ENCODE data around the gene RCBTB2.
"Not testable (repeated sequence)": the region's sequence is repeated elsewhere in the genome, so short reads cannot be mapped to it uniquely, and the experiment has no call there.

RCBTB2 gene

GRCh38 chr13:48532506-48533499 is at the start of gene RCBTB2:
TSS of gene RCBTB2 (minus strand) at chr13:48533080. CDS start at chr13:48521939, 11,141 bp downstream.
- DNase-seq: peak; percentile 99

GRCh38 chr13:48582084-48582483 is 49.2 kb upstream of the RCBTB2 start:
- no peak for DNase-seq

- no peak for DNase-seq
These were observed 48.0 kb upstream of the RCBTB2 start for GRCh38 chr13:48580896-48581295.

GRCh38 chr13:48580185-48580803 is 47.4 kb upstream of the RCBTB2 start:
- DNase-seq: peak; percentile 77

GRCh38 chr13:48579919-48580180 is 47.0 kb upstream of the RCBTB2 start:
- DNase-seq: not testable (repeated sequence)

GRCh38 chr13:48579165-48579918 is 46.5 kb upstream of the RCBTB2 start:
- DNase-seq: no peak

GRCh38 chr13:48578516-48579164 is 45.8 kb upstream of the RCBTB2 start:
- no peak for DNase-seq

GRCh38 chr13:48576448-48577010 is 43.6 kb upstream of the RCBTB2 start:
- no peak for DNase-seq

- DNase-seq: no peak
These were observed 42.2 kb upstream of the RCBTB2 start for GRCh38 chr13:48575031-48575430.

- DNase-seq: no peak
These were observed 41.3 kb upstream of the RCBTB2 start for GRCh38 chr13:48574041-48574796.

- no peak for DNase-seq
These were observed 40.5 kb upstream of the RCBTB2 start for GRCh38 chr13:48573213-48574007.

GRCh38 chr13:48571126-48571913 is 38.4 kb upstream of the RCBTB2 start:
- DNase-seq: peak; percentile 73

GRCh38 chr13:48570216-48570828 is 37.4 kb upstream of the RCBTB2 start:
- no peak for DNase-seq

GRCh38 chr13:48569104-48569666 is 36.3 kb upstream of the RCBTB2 start:
- DNase-seq: no peak

- no peak for DNase-seq
These were observed 35.7 kb upstream of the RCBTB2 start for GRCh38 chr13:48568370-48569103.

- DNase-seq: peak; percentile 81
These were observed 34.9 kb upstream of the RCBTB2 start for GRCh38 chr13:48567515-48568369.

- DNase-seq: no peak
These were observed 31.2 kb upstream of the RCBTB2 start for GRCh38 chr13:48564056-48564455.

- DNase-seq: no peak
These were observed 30.7 kb upstream of the RCBTB2 start for GRCh38 chr13:48563626-48564025.

Data from femur (tissue), 1 donor.